Stimulated activated memory B cell treated with anti-CD40 and anti-IgM and Interleukin-4, amounts not matched to agents 10 μg/mL and 1 μg/mL and 100 μg/mL, for 72 hours (primary cell): ENCODE measurements around the gene LTBP2.

Experiments
- ATAC-seq: fragments of 150-1000 bp; cut with Tn5 transposase; 2 replicates; pipeline ENCODE4 v1.10.0; 2021
- H3K27ac Mint-ChIP-seq: one replicate; pipeline ENCODE4 v1.8.0; 2022; ENCODE audit warnings: mild to moderate bottlenecking, mixed read lengths
- H3K27me3 Mint-ChIP-seq: one replicate; pipeline ENCODE4 v1.8.0; 2022; ENCODE audit warnings: mixed read lengths
- H3K36me3 Mint-ChIP-seq: one replicate; pipeline ENCODE4 v1.8.0; 2022; ENCODE audit warnings: mixed read lengths
- H3K4me1 Mint-ChIP-seq: one replicate; pipeline ENCODE4 v1.8.0; 2022; ENCODE audit warnings: mixed read lengths
- H3K4me3 Mint-ChIP-seq: one replicate; pipeline ENCODE4 v1.8.0; 2022; ENCODE audit warnings: mild to moderate bottlenecking, moderate library complexity, mixed read lengths
- H3K9me3 Mint-ChIP-seq: one replicate; pipeline ENCODE4 v1.8.0; 2022; ENCODE audit warnings: mixed read lengths

The LTBP2 gene

GRCh38 chr14:74531006-74531405 lies 81.0 kb downstream of the LTBP2 start:
- Mint-ChIP-seq H3K27ac (no peak overlapping the region), H3K27me3 (peaks cover 21% of the 10 kb centered on the region), H3K4me1 (peaks cover 10% of the 10 kb centered on the region), H3K36me3 (no peaks in the 10 kb centered on the region), H3K9me3 (no peaks in the 10 kb centered on the region), H3K4me3 (no peak overlapping the region)
- ATAC-seq = no peak

- Mint-ChIP-seq H3K27me3 (peaks cover 30% of the 10 kb centered on the region), H3K4me3 (no peak overlapping the region), H3K4me1 (peaks cover 22% of the 10 kb centered on the region), H3K9me3 (no peaks in the 10 kb centered on the region), H3K27ac (no peak overlapping the region), H3K36me3 (no peaks in the 10 kb centered on the region)
- no peak for ATAC-seq
These were observed 83.2 kb downstream of the LTBP2 start for GRCh38 chr14:74528886-74529285.

- no peak for ATAC-seq
- no peaks in the 10 kb centered on the region for H3K36me3 Mint-ChIP-seq
- peaks cover 33% of the 10 kb centered on the region for H3K27me3 Mint-ChIP-seq
- no peak overlapping the region for H3K27ac Mint-ChIP-seq
- no peaks in the 10 kb centered on the region for H3K9me3 Mint-ChIP-seq
- H3K4me3 Mint-ChIP-seq = no peak overlapping the region
- H3K4me1 Mint-ChIP-seq = peaks cover 17% of the 10 kb centered on the region
These were observed 83.6 kb downstream of the LTBP2 start for GRCh38 chr14:74528406-74528805.

- Mint-ChIP-seq H3K27me3 (peaks cover 39% of the 10 kb centered on the region), H3K36me3 (no peaks in the 10 kb centered on the region), H3K4me3 (no peak overlapping the region), H3K27ac (no peak overlapping the region), H3K4me1 (peaks cover 16% of the 10 kb centered on the region), H3K9me3 (no peaks in the 10 kb centered on the region)
- no peak for ATAC-seq
These were observed 84.2 kb downstream of the LTBP2 start for GRCh38 chr14:74527736-74528280.

- Mint-ChIP-seq H3K9me3 (no peaks in the 10 kb centered on the region), H3K4me1 (peaks cover 16% of the 10 kb centered on the region), H3K4me3 (no peak overlapping the region), H3K27me3 (peaks cover 47% of the 10 kb centered on the region), H3K27ac (no peak overlapping the region), H3K36me3 (no peaks in the 10 kb centered on the region)
- ATAC-seq = no peak
These were observed 85.0 kb downstream of the LTBP2 start for GRCh38 chr14:74526854-74527585.

- Mint-ChIP-seq H3K27ac (no peak overlapping the region), H3K4me3 (no peak overlapping the region), H3K27me3 (peaks cover 60% of the 10 kb centered on the region), H3K4me1 (peaks cover 16% of the 10 kb centered on the region), H3K36me3 (no peaks in the 10 kb centered on the region), H3K9me3 (no peaks in the 10 kb centered on the region)
- no peak for ATAC-seq
These were observed 86.6 kb downstream of the LTBP2 start for GRCh38 chr14:74525361-74525851.

- no peaks in the 10 kb centered on the region for H3K36me3 Mint-ChIP-seq
- ATAC-seq = no peak
- H3K9me3 Mint-ChIP-seq = no peaks in the 10 kb centered on the region
- no peak overlapping the region for H3K27ac Mint-ChIP-seq
- peaks cover 60% of the 10 kb centered on the region for H3K27me3 Mint-ChIP-seq
- H3K4me1 Mint-ChIP-seq = peaks cover 16% of the 10 kb centered on the region
- no peak overlapping the region for H3K4me3 Mint-ChIP-seq
These were observed 87.3 kb downstream of the LTBP2 start for GRCh38 chr14:74524812-74525135.

- no peak for ATAC-seq
- Mint-ChIP-seq H3K27ac (no peak overlapping the region), H3K36me3 (no peaks in the 10 kb centered on the region), H3K27me3 (peaks cover 60% of the 10 kb centered on the region), H3K9me3 (no peaks in the 10 kb centered on the region), H3K4me3 (no peak overlapping the region), H3K4me1 (peaks cover 16% of the 10 kb centered on the region)
These were observed 87.8 kb downstream of the LTBP2 start for GRCh38 chr14:74524076-74524811.

GRCh38 chr14:74522740-74523139 lies 89.3 kb downstream of the LTBP2 start:
- Mint-ChIP-seq H3K27me3 (peaks cover 70% of the 10 kb centered on the region), H3K4me1 (peaks cover 16% of the 10 kb centered on the region), H3K36me3 (no peaks in the 10 kb centered on the region), H3K27ac (no peak overlapping the region), H3K9me3 (no peaks in the 10 kb centered on the region), H3K4me3 (no peak overlapping the region)
- no peak for ATAC-seq

GRCh38 chr14:74521756-74522155 lies 90.3 kb downstream of the LTBP2 start:
- Mint-ChIP-seq H3K4me1 (peaks cover 16% of the 10 kb centered on the region), H3K27ac (no peak overlapping the region), H3K9me3 (no peaks in the 10 kb centered on the region), H3K27me3 (peaks cover 70% of the 10 kb centered on the region), H3K36me3 (no peaks in the 10 kb centered on the region), H3K4me3 (no peak overlapping the region)
- ATAC-seq = no peak

GRCh38 chr14:74519316-74520074 lies 92.5 kb downstream of the LTBP2 start:
- peaks cover 71% of the 10 kb centered on the region for H3K27me3 Mint-ChIP-seq

GRCh38 chr14:74518221-74518620 lies 93.8 kb downstream of the LTBP2 start:
- no peak for ATAC-seq
- Mint-ChIP-seq H3K4me1 (peaks cover 7% of the 10 kb centered on the region), H3K9me3 (no peaks in the 10 kb centered on the region), H3K27ac (no peak overlapping the region), H3K27me3 (peaks cover 78% of the 10 kb centered on the region), H3K4me3 (no peak overlapping the region), H3K36me3 (no peaks in the 10 kb centered on the region)

More at GRCh38 chr14:74519316-74520074, 92.5 kb downstream of the LTBP2 start:
- no peak for ATAC-seq
- no peak overlapping the region for H3K4me3 Mint-ChIP-seq
- no peaks in the 10 kb centered on the region for H3K9me3 Mint-ChIP-seq
- H3K27ac Mint-ChIP-seq = no peak overlapping the region
- H3K36me3 Mint-ChIP-seq = no peaks in the 10 kb centered on the region
- peaks cover 4% of the 10 kb centered on the region for H3K4me1 Mint-ChIP-seq

GRCh38 chr14:74517731-74518130 lies 94.3 kb downstream of the LTBP2 start:
- H3K27ac Mint-ChIP-seq = no peak overlapping the region
- ATAC-seq = no peak
- peaks cover 77% of the 10 kb centered on the region for H3K27me3 Mint-ChIP-seq
- no peaks in the 10 kb centered on the region for H3K36me3 Mint-ChIP-seq
- peaks cover 7% of the 10 kb centered on the region for H3K4me1 Mint-ChIP-seq
- no peak overlapping the region for H3K4me3 Mint-ChIP-seq
- H3K9me3 Mint-ChIP-seq = no peaks in the 10 kb centered on the region

- no peak for ATAC-seq
- peaks cover 7% of the 10 kb centered on the region for H3K4me1 Mint-ChIP-seq
These were observed 95.4 kb downstream of the LTBP2 start for GRCh38 chr14:74516451-74517160.

More at GRCh38 chr14:74516451-74517160, 95.4 kb downstream of the LTBP2 start:
- peaks cover 77% of the 10 kb centered on the region for H3K27me3 Mint-ChIP-seq
- H3K27ac Mint-ChIP-seq = no peak overlapping the region
- no peaks in the 10 kb centered on the region for H3K36me3 Mint-ChIP-seq
- H3K9me3 Mint-ChIP-seq = no peaks in the 10 kb centered on the region
- no peak overlapping the region for H3K4me3 Mint-ChIP-seq
